OCI-LY3 (cell line): ENCODE data around the gene MMP28.

Experiments
- H2AFZ ChIP-seq: fragments of 200-600, 300-600 bp; shearing (Covaris generic); 2 replicates; pipeline ENCODE4 v1.6.0; 2014; ENCODE audit warnings: antibody characterized with exemption, low read depth, low read length
- H3K27ac ChIP-seq: fragments of 200-600, 300-600 bp; sonication (generic); 2 replicates; pipeline ENCODE4 v1.5.1; 2014; ENCODE audit warnings: mild to moderate bottlenecking, low read length, moderate library complexity, mixed read lengths
- H3K27me3 ChIP-seq: fragments of 200-600, 300-600 bp; sonication (generic); 2 replicates; pipeline ENCODE4 v1.6.1; 2014; ENCODE audit warnings: low read depth, low read length, mixed read lengths
- H3K36me3 ChIP-seq: fragments of 200-600, 300-600 bp; sonication (generic); replicated peaks from 2 replicates; pipeline ENCODE3; 2014; ENCODE audit warnings: low read depth, low read length, mixed read lengths
- H3K4me1 ChIP-seq: fragments of 300-600, 200-600 bp; sonication (generic); 2 replicates; pipeline ENCODE4 v1.6.1; 2014; ENCODE audit warnings: low read length, mixed read lengths
- H3K4me2 ChIP-seq: fragments of 200-600, 300-600 bp; sonication (generic); 2 replicates; pipeline ENCODE4 v1.6.1; 2014; ENCODE audit warnings: low read length, mixed read lengths
- H3K4me3 ChIP-seq: fragments of 300-600, 200-600 bp; sonication (generic); 2 replicates; pipeline ENCODE4 v1.5.1; 2014; ENCODE audit warnings: antibody characterized with exemption, mild to moderate bottlenecking, low read length, moderate library complexity
- H3K79me2 ChIP-seq: fragments of 300-600, 200-600 bp; shearing (Covaris generic); 2 replicates; pipeline ENCODE4 v1.6.1; 2014; ENCODE audit warnings: mild to moderate bottlenecking, low read length, mixed read lengths
- H3K9ac ChIP-seq: fragments of 300-600, 200-600 bp; shearing (Covaris generic); 2 replicates; pipeline ENCODE4 v1.6.0; 2014; ENCODE audit warnings: mild to moderate bottlenecking, low read length, moderate library complexity
- H3K9me3 ChIP-seq: fragments of 200-600, 300-600 bp; shearing (Covaris generic); 2 replicates; pipeline ENCODE4 v1.6.1; 2014; ENCODE audit warnings: low read length, mixed read lengths; ENCODE audit not compliant: insufficient read depth
- H4K20me1 ChIP-seq: fragments of 200-600, 300-600 bp; sonication (generic); 2 replicates; pipeline ENCODE4 v1.6.1; 2016; ENCODE audit warnings: low read length, mixed read lengths; ENCODE audit not compliant: insufficient read depth
- CTCF ChIP-seq: fragments of 200-600, 300-600 bp; sonication (generic); IDR thresholded peaks from 2 replicates; pipeline ENCODE4 v1.5.1; 2014; ENCODE audit warnings: antibody characterized with exemption, low read length, low read depth
- EZH2phosphoT487 ChIP-seq: fragments of 200-600 bp; shearing (Covaris generic); IDR thresholded peaks from 2 replicates; pipeline ENCODE4 v1.6.1; 2018; ENCODE audit warnings: antibody characterized with exemption, mixed run types, low read depth

MMP28 gene

GRCh38 chr17:35730400-35731005 lies 64.9 kb downstream of the MMP28 start:
- Histone ChIP-seq H2AFZ (no peak overlapping the region), H3K9me3 (no peaks in the 10 kb centered on the region), H3K4me2 (peak overlapping the region; percentile 93), H3K27me3 (no peaks in the 10 kb centered on the region), H3K79me2 (peaks cover 9% of the 10 kb centered on the region), H3K27ac (no peak overlapping the region), H3K4me1 (peaks cover 14% of the 10 kb centered on the region), H3K4me3 (peak overlapping the region; percentile 93), H4K20me1 (no peaks in the 10 kb centered on the region), H3K9ac (no peak overlapping the region), H3K36me3 (no peaks in the 10 kb centered on the region)
- TF ChIP-seq CTCF (no peak), EZH2phosphoT487 (no peak)

- no peak for TF ChIP-seq CTCF
- TF ChIP-seq EZH2phosphoT487, result no peak
- H3K27ac ChIP-seq, result no peak overlapping the region
- H4K20me1 ChIP-seq, result no peaks in the 10 kb centered on the region
- no peaks in the 10 kb centered on the region for H3K9me3 ChIP-seq
- no peak overlapping the region for H3K4me3 ChIP-seq
- H2AFZ ChIP-seq, result no peak overlapping the region
- no peaks in the 10 kb centered on the region for H3K27me3 ChIP-seq
- H3K9ac ChIP-seq, result no peak overlapping the region
- H3K4me2 ChIP-seq, result no peak overlapping the region
- peaks cover 10% of the 10 kb centered on the region for H3K36me3 ChIP-seq
- H3K4me1 ChIP-seq, result peaks cover 14% of the 10 kb centered on the region
- peaks cover 9% of the 10 kb centered on the region for H3K79me2 ChIP-seq
Observed at GRCh38 chr17:35729405-35729833, 66.0 kb downstream of the MMP28 start.

GRCh38 chr17:35728551-35728950 lies 66.9 kb downstream of the MMP28 start:
- peaks cover 9% of the 10 kb centered on the region for H3K79me2 ChIP-seq
- H3K4me2 ChIP-seq, result no peak overlapping the region
- H3K36me3 ChIP-seq, result peaks cover 12% of the 10 kb centered on the region
- H3K9me3 ChIP-seq, result no peaks in the 10 kb centered on the region
- H4K20me1 ChIP-seq, result no peaks in the 10 kb centered on the region
- TF ChIP-seq EZH2phosphoT487 (no peak), CTCF (no peak)
- peaks cover 14% of the 10 kb centered on the region for H3K4me1 ChIP-seq
- H3K9ac ChIP-seq, result no peak overlapping the region
- no peak overlapping the region for H2AFZ ChIP-seq
- no peak overlapping the region for H3K4me3 ChIP-seq
- no peak overlapping the region for H3K27ac ChIP-seq
- no peaks in the 10 kb centered on the region for H3K27me3 ChIP-seq

- H3K9ac ChIP-seq, result no peak overlapping the region
- H3K36me3 ChIP-seq, result peaks cover 15% of the 10 kb centered on the region
- no peaks in the 10 kb centered on the region for H4K20me1 ChIP-seq
- H3K79me2 ChIP-seq, result peaks cover 7% of the 10 kb centered on the region
- TF ChIP-seq EZH2phosphoT487, result no peak
- no peak for TF ChIP-seq CTCF
- no peaks in the 10 kb centered on the region for H3K27me3 ChIP-seq
- peaks cover 13% of the 10 kb centered on the region for H3K4me1 ChIP-seq
- H3K4me3 ChIP-seq, result no peak overlapping the region
- H3K9me3 ChIP-seq, result no peaks in the 10 kb centered on the region
- H2AFZ ChIP-seq, result no peak overlapping the region
- H3K27ac ChIP-seq, result no peak overlapping the region
- no peak overlapping the region for H3K4me2 ChIP-seq
Observed at GRCh38 chr17:35727635-35728034, 67.8 kb downstream of the MMP28 start.
